AG10803 (cell line): Measurements from ENCODE around the gene MRGPRX2.

ENCODE experiments used
- DNase-seq: peaks from one replicate; pipeline ENCODE4 v3.0.0; 2010; ENCODE audit warnings: low read depth
- H3K4me3 ChIP-seq: 2 replicates; pipeline ENCODE4 v1.5.1; 2011; ENCODE audit warnings: mild to moderate bottlenecking, low read length, control low read depth
- CTCF ChIP-seq: conservative IDR thresholded peaks from 2 replicates; pipeline ENCODE4 v1.5.1; 2011; ENCODE audit warnings: mild to moderate bottlenecking, low read length, control low read depth, inconsistent platforms

MRGPRX2 gene

GRCh38 chr11:19012636-19013035 lies 47.9 kb downstream of the MRGPRX2 start:
- no peak for TF ChIP-seq CTCF
- H3K4me3 ChIP-seq, result no peak overlapping the region
- no peak for DNase-seq
